ENCODE data around the gene AIF1.
A peak's percentile ranks its signal among the peaks of the same experiment; 100 is the strongest.
"Not testable (repeated sequence)": the region's sequence is repeated elsewhere in the genome, so short reads cannot be mapped to it uniquely, and the experiment has no call there.

The AIF1 gene

DNA sequence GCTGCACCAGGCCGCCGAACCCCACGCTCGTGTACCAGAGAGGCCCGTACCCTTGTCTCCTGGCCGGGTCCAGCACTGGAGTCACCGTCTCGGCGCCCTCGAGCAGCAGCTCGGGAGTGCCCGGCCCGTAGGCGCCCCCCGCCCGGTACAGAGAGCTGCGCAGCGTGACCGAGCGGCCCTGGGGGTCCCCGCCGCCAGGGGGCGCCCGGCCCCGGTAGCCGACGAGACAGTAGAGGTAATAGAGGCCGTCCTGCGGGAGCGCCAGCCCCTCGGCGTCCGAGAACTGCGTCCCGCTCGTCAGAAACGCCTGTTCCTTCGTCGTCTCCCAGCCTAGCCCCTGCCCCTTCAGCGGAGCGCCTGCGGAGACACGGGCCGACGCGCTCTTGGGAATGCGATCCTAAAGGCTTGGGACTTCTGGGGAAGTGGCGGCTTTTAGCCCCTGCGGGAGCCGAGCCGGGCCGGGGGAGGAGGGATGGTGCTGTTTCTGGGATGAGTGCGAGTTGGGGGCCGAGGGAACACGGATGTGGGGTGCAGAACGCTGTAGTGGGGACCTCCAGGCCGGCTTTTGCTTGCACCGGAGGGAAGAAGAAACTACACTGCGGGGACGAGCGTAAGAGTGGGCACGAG is 34.1 kb upstream of the AIF1 start:
- DNase-seq: peak; percentile 89

GRCh38 chr6:31581434-31582229 is 33.4 kb upstream of the AIF1 start:
- DNase-seq: no peak

- no peak for DNase-seq
These were observed 32.8 kb upstream of the AIF1 start, which contains the start of gene LTB for GRCh38 chr6:31582230-31582643. Gene LTB, minus strand, starts transcription at chr6:31582424. Its CDS starts 7 bp downstream, at chr6:31582417.

DNA sequence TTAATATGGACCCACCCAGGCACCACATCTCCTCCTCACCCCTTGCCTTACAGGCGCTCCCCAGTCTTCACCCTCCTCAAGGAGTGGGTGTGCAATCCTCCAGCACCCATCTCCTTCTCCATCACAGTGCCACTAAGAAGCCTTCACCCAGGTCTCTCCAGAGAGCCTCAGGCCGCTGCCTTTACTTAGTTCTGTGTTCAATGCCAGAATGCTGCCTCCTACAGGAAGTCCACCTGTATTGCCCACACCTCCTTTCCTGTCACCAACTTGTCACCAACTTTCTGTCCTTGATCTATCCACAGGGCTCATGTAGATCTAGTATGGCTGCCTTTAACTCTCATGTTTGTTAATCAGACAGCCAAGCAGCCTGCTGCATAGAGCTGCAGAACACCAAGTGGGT is 29.5 kb upstream of the AIF1 start:
- DNase-seq: no peak

DNA sequence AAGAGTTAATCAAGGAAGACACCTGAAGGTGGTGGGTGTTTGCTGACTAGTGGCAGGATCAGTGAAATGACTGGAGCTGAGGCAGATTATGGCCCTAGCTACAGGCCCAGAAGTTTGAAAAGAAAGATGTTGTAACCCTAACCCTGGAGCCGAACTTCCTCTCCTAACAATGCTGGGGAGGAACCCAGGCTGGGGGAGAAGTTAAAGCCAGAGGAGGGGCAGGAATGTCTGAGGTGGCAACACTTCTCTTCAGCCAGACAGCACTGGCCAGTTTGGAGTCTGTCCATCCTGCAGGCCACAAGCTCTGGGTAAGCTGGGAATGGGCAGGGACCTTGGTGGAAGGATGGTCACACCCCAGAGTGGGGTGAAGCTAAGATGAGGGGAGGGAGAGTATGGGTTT is 29.0 kb upstream of the AIF1 start, which contains the start of gene LST1:
Gene LST1 (plus strand): TSS at position 270 of the 400 bp plus-strand sequence. CDS start 1,023 bp downstream, outside the sequence.
- DNase-seq: no peak

- DNase-seq: no peak
These were observed 28.3 kb upstream of the AIF1 start for GRCh38 chr6:31586599-31587281.

GRCh38 chr6:31587791-31588777 is 26.9 kb upstream of the AIF1 start:
- no peak for DNase-seq

GRCh38 chr6:31588871-31589650 is 26.0 kb upstream of the AIF1 start:
- no peak for DNase-seq

DNA sequence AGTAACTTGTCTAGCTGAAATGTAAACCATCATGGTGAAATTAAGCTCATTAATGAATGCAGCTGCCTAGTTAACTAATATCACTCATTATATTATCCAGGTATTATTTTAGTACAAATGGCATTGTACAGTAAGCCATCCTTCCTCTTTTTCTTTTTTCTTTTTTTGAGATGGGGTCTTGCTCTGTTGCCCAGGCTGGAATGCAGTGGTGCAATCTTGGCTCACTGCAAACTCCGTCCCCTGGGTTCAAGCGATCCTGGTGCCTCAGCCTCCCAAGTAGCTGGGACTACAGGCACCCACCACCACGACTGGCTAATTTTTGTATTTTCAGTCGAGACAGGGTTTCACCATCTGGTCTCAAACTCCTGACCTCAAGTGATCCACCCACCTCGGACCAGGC is 24.3 kb upstream of the AIF1 start:
- not testable (repeated sequence) for DNase-seq

DNA sequence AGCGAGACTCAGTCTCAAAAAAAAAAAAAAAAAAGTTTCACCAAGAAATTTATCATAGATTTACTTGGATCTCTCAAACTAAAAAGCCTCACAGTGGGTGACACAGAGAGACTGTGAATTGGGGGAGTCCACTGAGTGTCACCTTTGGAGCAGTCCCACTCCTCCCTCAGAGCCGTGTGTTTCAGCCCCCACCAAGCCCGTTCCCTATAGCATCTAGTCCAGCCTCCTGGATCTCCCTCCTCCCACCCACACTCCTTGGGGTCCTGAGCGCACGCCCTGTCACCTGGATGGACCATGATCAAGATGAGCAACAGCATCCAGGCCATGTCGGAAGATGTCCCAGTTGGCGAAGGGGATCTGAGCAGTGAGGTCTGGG is 22.6 kb upstream of the AIF1 start:
- DNase-seq: no peak

- no peak for DNase-seq
These were observed 18.0 kb upstream of the AIF1 start for GRCh38 chr6:31597006-31597405.

GRCh38 chr6:31607317-31607716 is 7.7 kb upstream of the AIF1 start:
- no peak for DNase-seq

GRCh38 chr6:31609519-31610406 is 5.3 kb upstream of the AIF1 start:
- DNase-seq: no peak

DNA sequence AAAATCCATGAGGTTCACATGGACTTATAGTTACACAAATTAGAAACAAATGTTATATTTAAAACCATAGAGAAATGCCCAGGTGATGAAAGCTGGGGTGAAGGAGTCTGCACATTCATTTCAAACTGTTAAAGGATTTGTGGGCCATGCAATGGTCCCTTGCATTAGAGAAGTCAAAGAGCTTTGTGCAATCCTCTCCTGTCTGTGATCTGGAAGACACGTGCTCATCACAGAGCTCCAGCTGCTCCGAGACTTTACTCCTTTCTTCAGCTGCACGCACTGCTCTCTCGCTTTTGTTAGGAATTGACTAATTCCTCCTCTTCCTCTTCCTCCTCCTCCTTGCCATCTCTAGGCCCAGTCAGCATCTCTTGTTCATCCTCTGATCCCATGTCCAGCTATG is 4.1 kb upstream of the AIF1 start:
- no peak for DNase-seq

- no peak for DNase-seq
These were observed 887 bp upstream of the AIF1 start for GRCh38 chr6:31614075-31614619.

GRCh38 chr6:31615748-31616147 is 714 bp downstream of the AIF1 start:
- no peak for DNase-seq

DNA sequence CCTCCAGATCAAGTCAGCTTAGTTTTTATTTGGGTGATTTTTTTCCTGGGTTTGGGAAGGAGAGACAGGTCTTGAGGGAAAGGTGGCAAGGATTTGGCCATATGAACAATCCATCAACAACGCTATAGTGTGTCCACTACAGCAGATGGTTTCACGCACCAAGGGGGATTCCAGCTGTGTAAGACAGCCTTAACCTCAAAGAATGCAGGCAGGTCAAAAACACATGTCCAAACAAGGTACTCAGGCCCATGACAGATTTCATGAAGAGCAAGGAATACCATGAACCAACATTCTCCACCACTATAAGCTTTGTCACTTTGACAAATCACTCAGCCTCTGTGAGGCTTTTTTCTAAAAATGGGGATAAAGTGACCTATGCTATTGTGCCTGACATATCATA is 2.0 kb downstream of the AIF1 start:
- DNase-seq: no peak

GRCh38 chr6:31619805-31620585 is 5.0 kb downstream of the AIF1 start:
- peak; percentile 91 for DNase-seq

DNA sequence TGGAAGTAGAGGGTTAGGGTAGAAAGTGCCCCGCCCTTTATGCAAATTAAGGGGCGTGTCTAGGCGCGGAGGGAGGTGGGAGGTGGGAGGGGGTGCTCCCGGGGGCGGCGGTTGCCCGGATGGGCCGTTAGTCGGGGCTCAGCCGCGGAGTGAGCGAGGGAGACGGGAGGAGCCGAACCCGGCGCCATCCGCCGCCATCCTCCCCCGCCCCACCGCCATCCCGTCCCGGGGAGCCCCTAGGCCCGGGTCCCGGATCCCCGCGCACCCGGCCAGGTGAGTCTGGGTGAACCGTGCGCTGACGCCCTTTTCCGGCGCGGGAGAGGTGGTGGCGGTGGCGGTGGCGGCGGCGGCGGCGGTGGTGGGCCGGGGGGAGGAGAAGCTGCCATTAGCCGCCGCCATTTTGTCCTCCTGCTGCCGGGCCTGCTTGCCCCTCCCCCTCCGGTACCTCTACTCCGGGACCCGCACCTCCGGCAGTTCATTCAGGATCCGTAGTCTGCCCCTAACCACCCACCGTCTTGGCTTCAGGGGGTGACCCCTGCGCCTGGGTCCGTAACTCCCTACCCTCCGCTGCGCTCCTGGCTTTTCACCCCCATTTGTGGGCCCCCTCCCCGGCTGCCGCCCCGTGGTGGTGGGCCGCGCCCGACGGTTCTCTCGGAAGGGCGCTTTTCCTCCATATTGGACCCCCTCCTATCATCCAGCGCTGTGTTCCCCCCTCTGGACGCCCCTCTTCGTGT is 5.7 kb downstream of the AIF1 start, which contains the start of gene PRRC2A:
Gene PRRC2A (plus strand): TSS at position 130 of the 734 bp plus-strand sequence. CDS start 2,075 bp downstream, outside the sequence.
- peak; percentile 93 for DNase-seq

Data from 8988T (cell line).